NAMALWA (cell line): ENCODE data around the gene TTLL8.
"Not testable (repeated sequence)": the region's sequence is repeated elsewhere in the genome, so short reads cannot be mapped to it uniquely, and the experiment has no call there.

ENCODE experiments used
- DNase-seq: peaks from one replicate; pipeline ENCODE4 v3.0.0-alpha.2; 2015; ENCODE audit warnings: low spot score

Gene TTLL8

DNA sequence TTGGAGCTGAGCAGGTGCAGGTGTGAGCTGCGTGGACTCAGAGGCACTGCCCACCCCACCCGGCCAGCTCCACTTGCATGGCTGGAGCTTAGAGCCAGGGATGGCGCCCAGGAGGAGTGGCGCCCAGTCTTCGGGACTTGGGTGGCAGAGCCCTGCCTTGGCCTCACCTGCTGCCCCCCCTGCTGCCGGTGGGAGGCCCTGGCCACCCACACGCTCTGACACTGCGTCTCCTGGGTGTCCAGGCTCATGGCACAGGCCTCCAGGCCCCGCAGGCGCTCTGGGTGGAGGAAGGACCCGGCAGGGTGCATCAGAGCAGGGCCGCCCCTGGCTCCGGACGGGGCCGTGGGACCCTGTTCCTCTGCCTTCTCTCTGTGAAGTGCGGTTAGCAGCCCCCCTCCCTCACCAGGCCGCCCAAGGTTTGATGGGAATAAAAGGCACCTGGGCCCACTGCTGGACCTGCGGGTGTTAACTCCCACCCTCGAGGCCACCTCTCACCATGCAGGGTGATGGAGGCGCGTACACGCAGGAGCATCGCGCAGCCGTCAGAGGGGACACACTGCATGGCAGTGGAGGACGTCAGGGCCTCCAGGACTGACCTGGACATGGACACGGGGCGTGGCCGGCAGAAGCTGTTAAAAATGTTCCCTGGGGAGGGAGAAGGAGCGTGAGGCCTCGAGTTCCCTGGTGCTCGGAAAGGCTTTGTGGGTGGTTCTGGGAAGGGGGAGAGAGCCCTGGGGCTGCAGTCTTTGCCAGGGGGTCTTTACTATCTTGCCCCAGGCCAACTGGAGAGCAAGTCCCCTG is 57.3 kb downstream of the TTLL8 start:
- DNase-seq: no peak

DNA sequence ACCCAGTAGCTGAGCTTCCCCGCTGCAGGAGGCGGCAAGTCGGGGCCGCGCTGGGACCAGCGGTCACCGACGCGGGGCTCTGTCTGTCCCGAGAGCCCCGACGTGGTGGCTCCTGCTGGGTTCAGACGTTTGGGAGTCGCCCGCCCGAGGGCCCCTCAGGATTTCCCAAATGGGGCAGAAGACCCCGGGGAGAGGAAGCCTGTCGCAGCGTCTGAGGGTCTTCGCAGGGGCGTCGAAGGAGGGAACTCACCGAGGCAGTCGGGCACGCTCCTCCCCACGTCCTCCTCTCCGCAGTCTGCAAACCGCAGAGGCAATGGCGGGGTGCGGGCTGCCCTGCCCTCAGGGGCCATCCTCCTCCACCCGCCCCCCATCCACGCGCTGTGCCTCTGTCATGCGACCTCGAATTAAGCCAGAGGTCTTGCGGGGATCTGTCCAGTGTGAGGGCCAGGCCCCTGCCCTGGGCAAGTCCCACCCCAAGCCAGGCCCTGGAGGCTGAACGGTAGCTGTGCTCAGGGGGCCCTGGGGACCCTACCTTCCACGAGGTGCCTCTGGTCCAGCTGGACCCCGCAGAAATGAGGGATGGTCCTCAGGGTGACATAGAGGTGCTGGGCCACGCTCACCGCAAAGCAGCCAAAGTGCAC is 58.0 kb downstream of the TTLL8 start:
- no peak for DNase-seq

DNA sequence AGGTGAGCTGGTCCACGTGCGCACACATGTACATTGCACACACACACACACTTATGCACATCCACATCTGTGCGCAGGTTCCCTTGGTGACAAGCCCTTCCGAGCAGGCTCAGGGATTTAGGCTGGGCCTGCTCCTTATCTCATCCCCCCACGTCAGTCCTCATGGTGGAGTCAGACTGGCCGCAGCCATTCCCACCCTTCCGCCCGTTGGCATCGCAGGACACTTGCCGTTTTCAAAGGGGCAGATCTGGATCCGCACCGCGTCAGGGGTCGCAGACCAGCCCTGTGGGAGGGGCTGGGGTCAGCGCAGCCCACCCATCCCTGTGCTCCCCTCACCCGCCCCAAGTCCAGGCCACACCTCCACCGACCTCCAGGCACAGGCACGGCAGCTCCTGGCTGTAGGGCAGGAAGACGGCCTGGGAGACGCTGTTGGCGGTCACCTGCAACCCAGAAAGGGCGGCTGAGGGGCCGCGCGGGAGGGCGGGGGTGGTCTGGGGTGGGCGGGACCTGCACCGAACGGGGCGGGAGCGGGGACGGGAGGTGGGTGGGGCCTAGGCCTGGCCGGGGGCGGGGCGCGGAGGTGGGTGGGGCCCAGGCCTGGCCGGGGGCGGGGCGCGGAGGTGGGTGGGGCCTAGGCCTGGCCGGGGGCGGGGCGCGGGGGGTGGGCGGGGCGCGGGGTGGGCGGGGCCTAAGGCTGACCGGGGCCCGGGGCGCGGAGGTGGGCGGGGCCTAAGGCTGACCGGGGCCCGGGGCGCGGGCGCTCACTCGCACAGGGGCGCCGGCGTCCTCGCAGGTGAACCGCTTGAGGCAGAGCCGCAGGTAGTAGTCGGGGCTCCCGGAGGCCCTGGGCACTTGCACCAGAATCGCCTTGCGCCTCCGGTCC is 58.8 kb downstream of the TTLL8 start:
- DNase-seq: no peak

DNA sequence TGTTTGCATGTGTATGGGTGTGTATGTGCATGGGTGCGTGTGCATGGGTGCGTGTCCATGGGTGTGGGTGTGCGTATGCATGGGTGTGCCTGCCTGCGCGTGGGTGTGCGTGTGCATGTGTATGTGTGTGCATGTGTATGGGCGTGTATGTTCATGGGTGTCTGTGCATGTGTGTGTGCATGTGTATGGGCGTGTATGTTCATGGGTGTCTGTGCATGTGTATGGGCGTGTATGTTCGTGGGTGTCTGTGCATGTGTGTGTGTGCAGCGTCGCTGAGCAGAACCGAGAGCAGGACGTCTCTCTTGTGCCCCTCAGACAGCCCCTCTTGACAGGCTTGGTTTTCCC is 59.4 kb downstream of the TTLL8 start:
- no peak for DNase-seq

DNA sequence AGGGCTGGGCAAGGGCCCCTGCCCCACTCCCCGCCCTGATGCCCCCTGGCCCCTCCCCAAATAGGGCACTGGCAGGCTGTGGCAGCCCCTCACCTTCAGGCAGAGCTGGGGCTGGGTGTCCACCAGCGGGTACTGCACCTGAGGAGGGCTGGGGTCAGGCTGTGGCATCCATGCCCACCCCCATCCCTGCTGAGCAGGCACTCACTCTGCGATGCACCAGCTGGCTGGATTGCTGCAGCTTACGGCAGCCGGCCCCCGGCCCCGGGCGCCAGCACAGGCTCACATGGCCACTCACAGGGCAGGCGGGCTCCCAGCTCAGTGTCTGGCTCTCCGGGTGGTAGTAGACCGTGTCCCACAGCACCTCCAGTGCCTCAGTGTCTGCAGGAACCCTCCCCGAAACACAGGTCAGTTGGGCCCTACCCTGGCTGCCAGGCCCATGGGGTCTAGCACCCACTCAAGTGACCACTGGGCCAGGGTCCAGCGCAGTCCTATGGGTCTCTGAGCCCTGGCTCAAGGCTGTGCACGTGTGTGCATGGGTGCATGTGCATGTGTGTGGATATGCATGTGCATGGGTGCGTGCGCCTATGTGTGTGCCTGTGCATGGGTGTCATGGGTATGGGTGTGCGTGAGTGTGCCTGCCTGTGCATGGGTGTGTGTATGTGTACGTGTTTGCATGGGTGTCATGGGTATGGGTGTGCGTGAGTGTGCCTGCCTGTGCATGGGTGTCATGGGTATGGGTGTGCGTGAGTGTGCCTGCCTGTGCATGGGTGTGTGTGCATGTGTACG is 60.0 kb downstream of the TTLL8 start:
- no peak for DNase-seq

DNA sequence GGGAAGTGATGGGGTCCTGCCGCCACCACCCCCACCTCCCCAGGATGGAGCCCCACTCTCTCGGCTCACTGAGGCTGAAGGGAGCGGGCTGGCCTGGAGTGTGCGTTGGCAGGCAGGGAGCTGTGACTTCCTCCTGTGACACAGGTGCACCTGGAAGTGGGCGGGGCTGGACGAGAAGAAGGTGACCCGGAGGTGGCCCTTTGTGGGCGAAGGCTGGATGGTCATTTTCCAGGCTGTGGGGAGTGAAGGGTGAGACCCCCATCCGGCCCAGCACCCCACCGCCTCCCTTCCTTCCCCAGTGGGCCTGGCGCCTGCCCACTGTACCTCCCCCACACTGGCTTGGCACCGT is 60.9 kb downstream of the TTLL8 start:
- no peak for DNase-seq

DNA sequence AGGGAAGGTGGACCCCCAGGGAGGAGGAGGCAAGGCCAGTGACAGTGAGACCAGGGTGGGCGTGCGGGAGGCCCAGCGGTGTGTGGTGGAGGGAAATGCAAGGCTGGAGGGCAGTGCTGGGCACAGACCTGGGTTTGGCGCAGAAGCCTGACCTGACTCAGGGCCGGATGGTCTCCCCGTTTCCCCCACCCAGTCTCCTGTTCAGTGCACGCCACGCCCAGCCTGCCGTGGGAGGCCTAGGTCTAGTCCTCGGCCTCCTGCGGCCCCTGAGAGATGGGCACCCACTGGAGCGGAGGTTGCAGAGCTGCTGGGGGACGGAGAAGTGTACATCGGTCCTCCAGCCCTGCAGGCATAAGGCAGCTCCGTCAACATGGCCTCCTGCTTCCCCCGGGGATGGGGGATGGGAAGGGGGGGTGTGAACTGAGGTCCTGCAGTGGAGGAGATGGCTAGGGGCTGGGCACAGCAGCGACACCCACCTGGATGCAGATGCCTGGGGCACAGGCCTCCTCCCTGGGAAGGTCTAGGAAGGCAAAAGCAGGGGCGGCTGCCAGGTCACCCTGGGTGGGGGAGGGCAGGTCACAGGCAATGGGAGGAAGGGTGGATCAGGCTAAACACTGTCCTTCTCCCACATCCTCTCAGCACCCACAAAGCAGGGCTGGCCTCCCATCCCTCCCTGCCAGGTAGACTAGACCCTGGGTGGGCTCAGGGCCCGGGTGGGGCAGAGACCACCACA is 61.4 kb downstream of the TTLL8 start:
- no peak for DNase-seq

DNA sequence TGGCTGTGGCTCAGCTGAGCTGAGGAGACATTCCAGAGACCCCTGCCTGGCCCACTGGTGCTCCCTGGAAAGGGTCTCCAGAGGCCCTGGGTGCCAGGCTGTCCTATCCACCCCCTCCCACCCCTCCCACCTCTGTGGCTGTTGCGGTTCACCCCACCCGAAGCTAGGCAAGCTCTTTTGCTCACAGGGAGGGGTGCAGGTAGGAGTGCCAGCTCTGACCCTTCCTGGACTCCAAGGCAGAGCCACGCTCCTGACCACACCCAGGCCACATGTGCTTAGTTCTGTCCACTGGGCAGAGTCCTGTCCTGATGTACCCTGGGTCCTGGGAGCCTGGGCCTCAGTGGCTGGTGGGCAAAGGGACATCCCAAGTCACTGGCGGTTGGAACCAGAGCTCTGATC is 62.0 kb downstream of the TTLL8 start:
- DNase-seq: no peak

DNA sequence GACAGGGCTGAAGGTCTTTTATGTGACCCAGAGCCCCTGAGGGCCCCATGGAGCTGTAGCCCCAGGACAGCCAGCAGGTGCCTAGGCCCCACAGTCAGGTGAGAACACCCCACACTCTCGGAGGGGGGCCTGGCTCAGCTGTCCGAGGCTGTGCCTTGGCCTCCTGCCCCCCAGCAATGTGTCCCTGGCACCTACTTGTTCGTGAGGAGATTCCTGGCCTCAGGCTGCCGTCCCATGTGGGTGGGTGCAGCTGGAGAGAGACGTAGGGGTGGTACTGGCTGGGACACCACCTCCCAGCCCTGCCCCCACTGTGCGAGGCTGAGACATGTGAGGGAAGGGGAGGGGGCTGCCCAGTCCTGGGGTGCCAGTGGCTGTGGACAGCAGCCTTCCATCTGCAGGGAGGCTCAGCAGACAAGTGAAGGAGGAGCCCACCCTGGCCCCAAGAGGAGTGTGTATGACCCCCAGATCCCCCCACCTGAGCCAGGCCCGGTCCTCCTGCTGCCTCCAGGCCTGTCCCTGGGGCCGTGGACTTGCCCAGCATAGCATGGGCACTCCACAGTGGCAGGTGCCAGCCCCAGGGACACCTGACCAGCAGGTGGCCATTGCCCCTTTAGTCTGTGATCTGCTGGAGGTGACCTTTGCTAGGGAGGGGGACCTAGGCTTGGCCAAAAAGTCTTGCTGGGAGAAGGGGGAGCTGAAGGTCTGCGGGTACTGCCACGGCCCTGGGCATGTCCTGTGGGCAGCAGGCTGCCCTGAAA is 62.6 kb downstream of the TTLL8 start:
- no peak for DNase-seq

DNA sequence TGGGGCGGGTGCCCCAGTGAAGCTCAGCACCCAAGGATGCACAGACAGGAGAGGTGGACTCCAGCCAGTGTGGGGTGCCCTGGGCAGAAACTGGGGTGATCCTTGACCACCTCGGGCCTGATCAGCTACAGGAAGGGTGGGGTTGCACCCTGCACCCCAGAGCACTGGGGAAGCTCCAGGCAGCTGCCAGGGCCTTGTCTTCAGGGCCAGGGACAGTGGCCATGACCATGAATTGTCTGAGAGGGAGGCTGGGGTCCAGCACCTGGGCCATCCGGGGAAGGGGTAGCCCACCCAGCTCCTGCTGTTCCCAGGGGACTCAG is 63.1 kb downstream of the TTLL8 start:
- DNase-seq: no peak

DNA sequence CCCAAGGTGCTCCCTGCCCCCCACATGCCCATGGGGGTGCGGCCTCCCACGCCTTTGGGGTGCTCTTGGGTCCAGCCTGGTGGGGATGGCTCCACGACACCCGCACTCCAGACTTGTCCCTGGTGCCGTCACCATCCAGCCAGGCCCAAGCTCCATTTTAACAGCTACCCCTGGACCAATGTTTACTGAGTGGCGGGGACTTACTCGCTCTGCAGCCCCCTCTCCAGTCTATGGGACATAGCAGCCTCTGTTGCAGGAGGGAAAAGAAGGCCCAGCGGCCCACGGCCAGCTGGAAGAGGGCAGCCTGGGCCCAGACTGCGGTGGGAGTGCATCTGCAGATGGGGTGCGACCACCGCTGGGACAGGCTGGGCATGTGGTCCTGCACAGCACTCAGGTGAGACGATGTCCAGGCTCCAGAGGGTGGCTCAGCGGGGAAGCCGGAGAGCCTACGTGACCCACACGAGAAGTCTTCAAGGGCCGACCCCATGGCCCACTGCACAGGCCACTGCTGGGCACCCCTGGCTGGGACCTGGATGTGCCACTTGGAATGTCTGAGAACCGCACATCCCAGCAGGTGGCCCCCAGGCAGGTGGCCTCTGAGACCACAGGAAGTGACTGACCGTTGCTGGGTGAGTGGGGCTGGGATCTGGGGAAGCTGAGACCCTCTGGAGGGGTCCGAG is 63.6 kb downstream of the TTLL8 start:
- DNase-seq: no peak

DNA sequence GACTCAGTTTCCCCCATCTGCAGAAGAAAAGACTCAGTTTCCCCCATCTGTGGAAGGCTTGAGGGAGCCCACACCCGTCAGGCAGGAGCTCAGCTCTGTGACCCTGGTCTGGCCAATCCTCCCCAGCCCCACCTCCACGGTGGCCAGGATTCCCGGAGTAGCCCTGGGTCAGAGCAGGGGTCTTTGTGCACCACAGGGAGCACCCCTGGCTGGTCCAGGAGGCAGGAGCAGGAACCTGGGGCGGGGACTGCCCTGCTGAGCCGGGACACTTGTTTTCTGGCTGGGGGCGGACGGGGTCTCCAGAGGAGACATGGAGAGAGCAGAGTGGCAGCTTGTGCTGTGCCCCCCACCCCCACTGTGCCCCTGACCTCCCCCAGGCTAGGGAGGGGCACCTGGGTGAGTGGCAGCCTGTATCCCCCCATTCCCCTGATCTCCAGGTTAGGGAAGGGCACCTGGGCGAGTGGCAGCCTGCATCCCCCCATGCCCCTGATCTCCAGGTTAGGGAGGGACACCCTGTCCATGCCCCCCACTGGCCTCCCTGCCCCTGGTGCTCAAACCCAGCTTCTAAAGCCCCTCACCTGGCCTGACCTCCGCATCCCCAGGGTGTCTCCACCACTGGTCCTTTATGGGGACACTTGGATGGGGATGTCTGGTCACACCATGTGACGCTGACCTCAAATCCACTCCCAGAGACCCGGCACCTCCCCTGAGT is 64.3 kb downstream of the TTLL8 start:
- no peak for DNase-seq

DNA sequence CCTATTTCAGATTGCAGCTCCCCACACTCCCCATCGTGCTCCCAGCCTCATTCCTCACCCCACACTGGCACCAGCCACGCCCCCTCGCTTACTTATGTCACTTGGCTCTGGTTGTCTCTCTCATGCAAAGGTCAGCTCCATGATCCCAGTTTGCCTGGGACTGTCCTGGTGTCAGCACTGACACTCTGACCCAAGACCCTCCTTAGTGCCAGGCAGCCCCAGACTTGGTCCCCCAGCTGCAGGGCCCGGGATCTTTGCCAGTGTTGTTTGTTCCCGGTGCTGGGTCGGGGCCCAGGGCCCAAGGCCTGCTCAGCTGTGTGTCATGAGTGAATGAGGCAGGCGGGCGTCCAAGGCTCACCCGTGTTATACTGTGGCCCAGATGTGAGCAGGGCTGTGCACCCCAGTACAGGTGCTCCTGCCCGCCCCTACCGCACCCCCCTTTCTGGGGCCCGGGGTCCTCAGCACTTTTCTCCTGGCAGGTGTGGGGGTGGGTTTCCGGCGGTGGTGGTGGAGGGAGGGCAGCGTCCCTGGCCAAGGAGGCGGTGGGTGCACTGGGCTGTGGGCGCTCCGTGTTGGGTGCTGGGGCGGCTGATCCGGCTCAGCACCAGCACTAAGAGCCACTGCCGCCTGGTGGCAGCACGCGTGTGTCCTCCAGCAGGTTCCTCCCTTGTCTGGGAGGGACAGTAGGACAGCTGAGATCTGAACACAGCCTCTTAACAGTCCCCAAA is 65.0 kb downstream of the TTLL8 start:
- DNase-seq: peak; percentile 69

DNA sequence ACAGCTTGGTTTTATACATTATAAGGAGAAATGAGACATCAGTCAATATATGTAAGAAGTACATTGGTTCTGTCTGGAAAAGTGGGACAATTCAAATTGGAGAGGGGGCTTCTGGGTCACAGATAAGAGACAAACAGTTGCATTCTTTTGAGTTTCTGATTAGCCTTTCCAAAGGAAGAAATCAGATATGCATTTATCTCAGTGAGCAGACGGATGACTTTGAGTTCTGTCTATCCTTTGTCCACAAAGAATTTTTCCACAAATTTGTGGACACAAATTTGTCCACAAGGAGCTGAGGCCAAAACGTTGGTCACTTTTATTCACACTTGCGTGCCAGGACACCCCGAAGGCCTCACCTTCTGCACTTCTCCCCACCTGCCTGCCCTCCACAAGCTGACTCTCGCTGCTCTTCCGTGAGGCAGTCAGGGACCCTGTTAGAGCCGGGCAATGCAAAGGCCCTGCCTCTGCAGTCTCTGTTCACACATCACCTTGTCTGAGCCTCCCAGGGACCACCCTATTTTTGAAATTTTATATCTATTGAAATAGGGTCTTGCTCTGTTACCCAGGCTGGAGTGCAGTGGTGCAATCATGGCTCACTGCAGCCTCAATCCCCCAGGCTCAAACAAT is 66.1 kb downstream of the TTLL8 start:
- no peak for DNase-seq

DNA sequence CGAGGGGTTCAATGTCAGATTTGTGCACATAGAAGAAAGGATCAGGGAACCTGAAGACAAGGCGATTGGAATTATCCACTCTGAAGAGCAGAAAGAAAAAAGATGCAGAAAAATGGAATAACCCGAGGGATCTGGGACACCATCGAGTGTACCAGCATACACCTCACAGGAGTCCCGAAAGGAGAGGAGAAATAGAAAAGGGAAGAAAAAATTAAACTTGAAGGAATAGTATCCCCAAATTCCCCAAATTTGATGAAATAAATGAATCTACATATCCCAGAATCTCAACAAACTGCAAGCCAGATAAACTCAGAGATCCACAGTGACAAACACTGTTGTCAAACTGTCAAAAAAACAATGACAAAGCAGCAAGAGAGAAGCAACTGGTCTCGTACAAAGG is 66.9 kb downstream of the TTLL8 start:
- no peak for DNase-seq

DNA sequence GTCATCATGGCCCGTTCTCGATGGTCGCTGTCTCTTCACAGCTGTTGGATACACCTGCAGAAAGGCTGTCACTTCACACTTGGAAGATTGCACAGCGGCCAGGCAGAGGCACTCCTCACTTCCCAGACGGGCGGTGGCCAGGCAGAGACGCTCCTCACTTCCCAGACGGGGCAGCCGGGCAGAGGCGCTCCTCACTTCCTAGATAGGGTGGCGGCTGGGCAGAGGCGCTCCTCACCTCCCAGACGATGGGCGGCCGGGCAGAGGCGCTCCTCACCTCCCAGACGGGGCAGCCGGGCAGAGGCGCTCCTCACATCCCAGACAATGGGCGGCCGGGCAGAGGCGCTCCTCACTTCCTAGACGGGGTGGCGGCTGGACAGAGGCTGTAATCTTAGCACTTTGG is 68.3 kb downstream of the TTLL8 start:
- DNase-seq: not testable (repeated sequence)

DNA sequence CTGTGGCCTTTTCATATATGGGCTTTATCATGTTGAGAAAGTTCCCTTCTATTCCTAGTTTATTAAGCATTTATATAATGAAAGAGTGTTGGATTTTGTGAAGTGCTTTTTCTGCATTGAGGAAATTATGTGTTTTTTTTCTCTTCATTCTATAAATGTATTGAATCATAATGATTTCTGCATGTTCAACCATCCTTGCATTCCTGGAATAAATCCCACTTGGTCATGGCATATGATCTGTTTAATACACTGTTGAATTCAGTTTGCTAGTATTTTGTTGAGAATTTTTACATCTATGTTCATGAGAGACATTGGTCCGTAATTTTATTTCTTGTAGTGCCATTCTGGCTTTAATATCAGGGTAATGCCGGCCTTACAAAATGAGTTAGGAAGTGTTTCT is 71.8 kb downstream of the TTLL8 start:
- no peak for DNase-seq
